ENCODE measurements around the gene ARL6IP1. TPM values are rescaled to one million over a fixed set of nuclear protein-coding genes. Genes with fewer than 3 reads are reported as not detected.
A peak's percentile ranks its signal among the peaks of the same experiment; 100 is the strongest.

ARL6IP1 gene
- total RNA-seq, 1 experiment from 2014 or later = 197 TPM

DNA sequence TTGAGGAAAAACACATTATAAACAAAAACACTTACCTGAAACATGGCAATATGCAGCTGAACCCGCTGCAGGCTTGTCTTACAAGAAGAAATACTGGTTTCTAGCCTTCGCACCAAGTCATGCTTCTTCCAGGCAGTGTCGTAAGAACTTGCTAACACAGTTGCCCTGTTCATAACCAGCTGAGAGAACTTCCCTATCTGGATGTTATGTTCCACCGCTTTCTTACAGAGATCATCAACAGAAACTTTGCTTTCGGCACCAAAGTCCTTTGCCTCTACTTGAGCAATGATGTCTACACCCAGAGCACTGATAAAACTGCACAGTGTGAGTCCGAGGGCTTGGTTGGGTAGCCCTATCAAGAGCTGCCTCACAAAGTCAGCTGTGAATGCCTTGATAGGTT, 27.9 kb upstream of the ARL6IP1 start:
- Mint-ChIP-seq H3K27ac (peak overlapping the region in 1 of 3 experiments; percentile 79; a peak in 4 of 7 replicates), H3K27me3 (ENCODE audit: low read depth) (no peaks in the 10 kb centered on the region)
- H3K9me3 ChIP-seq (ENCODE audit: control insufficient read depth, low read depth, low read length) = no peaks in the 10 kb centered on the region

More for the DNA sequence above, 27.9 kb upstream of the ARL6IP1 start:
- WGBS (ENCODE audit: extremely low coverage, insufficient read length, low lambda C conversion rate) = no CpG with 5 or more reads among the region's 6 CpGs
- no peak overlapping the region for H3K18ac ChIP-seq (ENCODE audit: insufficient read length, low read depth, low read length)
- H3K4ac ChIP-seq (ENCODE audit: low read depth, low read length) = no peak overlapping the region
- TF ChIP-seq, protein P1, sequence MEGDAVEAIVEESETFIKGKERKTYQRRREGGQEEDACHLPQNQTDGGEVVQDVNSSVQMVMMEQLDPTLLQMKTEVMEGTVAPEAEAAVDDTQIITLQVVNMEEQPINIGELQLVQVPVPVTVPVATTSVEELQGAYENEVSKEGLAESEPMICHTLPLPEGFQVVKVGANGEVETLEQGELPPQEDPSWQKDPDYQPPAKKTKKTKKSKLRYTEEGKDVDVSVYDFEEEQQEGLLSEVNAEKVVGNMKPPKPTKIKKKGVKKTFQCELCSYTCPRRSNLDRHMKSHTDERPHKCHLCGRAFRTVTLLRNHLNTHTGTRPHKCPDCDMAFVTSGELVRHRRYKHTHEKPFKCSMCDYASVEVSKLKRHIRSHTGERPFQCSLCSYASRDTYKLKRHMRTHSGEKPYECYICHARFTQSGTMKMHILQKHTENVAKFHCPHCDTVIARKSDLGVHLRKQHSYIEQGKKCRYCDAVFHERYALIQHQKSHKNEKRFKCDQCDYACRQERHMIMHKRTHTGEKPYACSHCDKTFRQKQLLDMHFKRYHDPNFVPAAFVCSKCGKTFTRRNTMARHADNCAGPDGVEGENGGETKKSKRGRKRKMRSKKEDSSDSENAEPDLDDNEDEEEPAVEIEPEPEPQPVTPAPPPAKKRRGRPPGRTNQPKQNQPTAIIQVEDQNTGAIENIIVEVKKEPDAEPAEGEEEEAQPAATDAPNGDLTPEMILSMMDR (conservative IDR thresholded peaks at IDR 0.05) = no peak
- no peak overlapping the region for H3K23ac ChIP-seq (ENCODE audit: insufficient read length, low read depth, low read length)
- H3K14ac ChIP-seq (ENCODE audit: insufficient read depth, low read length) = no peak overlapping the region
- H4K20me1 ChIP-seq (ENCODE audit: control insufficient read depth, insufficient read depth, insufficient read length) = no peaks in the 10 kb centered on the region
- H3K27ac ChIP-seq (ENCODE audit: insufficient read length, low read depth, low read length) = no peak overlapping the region
- H3K56ac ChIP-seq (ENCODE audit: insufficient read length, low read depth, low read length) = no peak overlapping the region
- no peak overlapping the region for H2BK15ac ChIP-seq (ENCODE audit: low read depth, low read length)
- H3K27me3 ChIP-seq (ENCODE audit: insufficient read depth, low read length) = no peaks in the 10 kb centered on the region
- H3K4me2 ChIP-seq (ENCODE audit: insufficient read depth, insufficient read length, low read length) = no peak overlapping the region
- H3K9ac ChIP-seq (ENCODE audit: extremely low read depth, insufficient read length, low read length) = peak overlapping the region; percentile 22
- no peak overlapping the region for H2BK5ac ChIP-seq (ENCODE audit: insufficient read length, low read length)
- H3K23me2 ChIP-seq (ENCODE audit: insufficient read length, low read depth, low read length, poor library complexity, severe bottlenecking) = no peaks in the 10 kb centered on the region
- Mint-ChIP-seq H3K9me3 (no peaks in the 10 kb centered on the region), H3K4me3 (no peak overlapping the region), H3K4me1 (peaks cover 6 to 8% of the 10 kb centered on the region in 2 experiments), H3K36me3 (ENCODE audit: insufficient read depth in 1 of 3, low read depth in 3 of 3) (peaks cover 31 to 61% (median 54%) of the 10 kb centered on the region in 3 experiments; a peak in 6 of 7 replicates)
- H4K5ac ChIP-seq (ENCODE audit: insufficient read length, low read depth, low read length) = no peak overlapping the region
- no peak overlapping the region for H2BK20ac ChIP-seq (ENCODE audit: low read depth, low read length, poor library complexity, severe bottlenecking)
- H2BK12ac ChIP-seq (ENCODE audit: insufficient read length, low read depth, low read length) = no peak overlapping the region
- no peak overlapping the region for H4K91ac ChIP-seq (ENCODE audit: insufficient read length, low read depth, low read length)
- no peak overlapping the region for H2AFZ ChIP-seq (ENCODE audit: low read length)
- no peak overlapping the region for H3T11ph ChIP-seq (ENCODE audit: low read length)
- no peak overlapping the region for H2BK120ac ChIP-seq (ENCODE audit: low read depth, low read length, poor library complexity, severe bottlenecking)
- no peaks in the 10 kb centered on the region for H3K79me2 ChIP-seq (ENCODE audit: insufficient read depth, low read length)
- no peak overlapping the region for H2AK5ac ChIP-seq (ENCODE audit: insufficient read length, low read length)
- no peak for DNase-seq
- H3K79me1 ChIP-seq (ENCODE audit: insufficient read depth, low read depth, low read length, poor library complexity, severe bottlenecking) = no peaks in the 10 kb centered on the region
- H3K4me1 ChIP-seq (ENCODE audit: insufficient read depth, low read length) = no peaks in the 10 kb centered on the region
- H4K8ac ChIP-seq (replicated peaks; ENCODE audit: insufficient read length, low read depth, low read length) = no peak overlapping the region

All from H9 (cell line).